Measurements from ENCODE around the gene FBXO2.

FBXO2 gene

DNA sequence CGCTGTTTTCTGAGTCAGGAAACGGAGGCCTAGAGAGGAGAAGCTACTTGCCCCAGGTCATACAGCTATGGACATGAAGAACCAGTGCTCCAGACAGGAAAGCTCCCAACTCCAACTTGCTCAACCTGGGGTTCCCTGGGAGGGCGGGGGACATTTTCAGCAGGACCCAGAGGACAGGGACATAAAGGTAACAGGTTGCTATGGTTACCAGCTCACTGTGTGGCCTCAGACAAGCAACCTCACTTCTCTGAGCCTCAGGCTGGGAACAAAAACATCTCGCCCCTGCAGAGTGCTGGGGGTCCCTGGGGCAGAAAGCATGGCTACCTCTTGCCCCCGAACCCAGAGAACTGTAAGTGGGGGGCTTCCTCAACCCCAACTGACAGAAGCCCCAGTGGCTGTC is 16.1 kb downstream of the FBXO2 start:
- no peak for TF ChIP-seq CTCF (IDR thresholded peaks at IDR 0.05; ENCODE audit: control insufficient read depth, insufficient read depth, low read depth, low read length, missing control alignments)
- DNase-seq (ENCODE audit: low read depth) = no peak

DNA sequence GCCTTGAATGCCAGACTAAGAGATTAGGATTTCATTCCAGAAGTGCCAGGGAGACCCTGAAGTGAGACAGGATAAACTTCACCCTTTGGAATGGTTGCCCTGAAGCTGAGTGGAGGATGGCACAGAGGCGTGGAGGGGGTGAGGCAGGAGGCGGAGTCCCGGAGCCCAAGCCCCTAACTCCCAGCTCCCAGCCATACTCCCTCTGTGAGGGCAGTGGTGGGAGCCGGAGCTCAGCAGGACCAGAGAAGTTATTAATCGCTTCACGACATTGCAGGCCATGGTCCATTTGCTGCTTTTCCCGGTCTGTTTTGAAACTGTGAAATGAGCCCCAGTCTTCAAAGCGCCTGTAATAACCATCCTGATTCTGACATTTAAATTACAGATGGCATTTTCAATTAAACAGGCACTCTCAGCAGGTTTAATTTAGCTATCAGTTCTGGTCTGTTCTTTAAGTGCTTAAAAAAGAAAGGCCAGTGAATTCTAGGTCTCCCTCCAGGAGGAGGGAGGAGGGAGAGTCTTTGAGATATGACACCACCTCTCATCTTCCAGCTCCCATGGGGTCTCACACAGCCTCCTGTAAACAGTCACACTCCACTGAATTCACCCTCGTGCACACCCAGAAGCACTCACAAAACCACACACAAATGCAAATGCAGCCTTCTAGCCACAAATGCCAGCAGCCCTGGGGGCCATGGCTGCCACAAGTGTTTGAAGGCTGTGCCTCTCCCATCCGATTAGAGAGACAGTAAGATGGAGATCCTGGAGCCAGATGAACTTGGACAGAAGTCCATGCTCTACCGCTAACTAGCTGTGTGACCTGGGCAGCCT is 19.6 kb downstream of the FBXO2 start:
- DNase-seq (ENCODE audit: low read depth) = no peak
- no peak overlapping the region for H3K4me3 ChIP-seq (ENCODE audit: control insufficient read depth, low read depth, low read length)
- TF ChIP-seq CTCF (IDR thresholded peaks at IDR 0.05; ENCODE audit: control insufficient read depth, insufficient read depth, low read depth, low read length, missing control alignments) = no peak

More for the DNA sequence above, 16.1 kb downstream of the FBXO2 start:
- no peak overlapping the region for H3K4me3 ChIP-seq (ENCODE audit: control insufficient read depth, low read depth, low read length)

DNA sequence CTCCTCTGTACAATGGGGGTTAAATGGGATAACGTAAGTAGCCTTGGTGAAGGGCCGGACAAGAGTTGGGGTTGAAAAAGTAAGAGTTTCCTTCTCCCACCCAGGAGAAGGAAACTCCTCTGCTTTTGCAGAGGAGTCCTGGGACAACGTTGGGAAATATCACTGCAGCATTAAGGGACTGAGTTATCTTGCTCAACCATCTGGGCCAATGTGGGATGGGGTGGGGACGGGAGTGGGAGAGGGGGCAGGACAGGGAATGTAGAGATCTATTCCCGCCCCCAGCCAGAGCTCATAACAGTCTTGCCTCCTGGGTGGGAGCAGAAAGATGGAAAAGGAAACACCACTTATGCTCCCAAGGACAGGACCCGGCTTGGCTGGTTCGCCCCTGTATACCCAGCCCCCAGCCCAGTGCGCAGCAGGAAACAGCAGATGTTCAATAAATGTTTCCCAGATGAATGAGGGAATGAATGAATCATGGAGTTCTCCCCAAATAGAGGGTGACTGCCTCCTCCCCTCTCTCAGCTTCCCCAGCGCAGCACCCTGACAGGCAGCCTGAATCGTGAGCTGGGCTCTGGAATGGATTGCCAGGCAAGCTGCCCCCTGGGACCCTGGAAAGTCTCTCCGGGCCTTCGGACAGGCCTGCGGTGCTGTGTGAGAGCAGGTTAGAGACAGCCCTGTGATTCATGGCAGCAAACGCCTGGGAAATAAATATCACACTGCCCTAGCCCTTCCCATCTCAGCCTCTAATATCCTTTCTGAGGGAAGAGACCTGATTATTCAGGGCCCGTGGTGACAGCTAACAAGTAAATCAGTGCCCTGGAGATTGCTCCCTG is 24.8 kb downstream of the FBXO2 start:
- TF ChIP-seq CTCF (IDR thresholded peaks at IDR 0.05; ENCODE audit: control insufficient read depth, insufficient read depth, low read depth, low read length, missing control alignments) = no peak
- no peak for DNase-seq (ENCODE audit: low read depth)
- H3K4me3 ChIP-seq (ENCODE audit: control insufficient read depth, low read depth, low read length) = no peak overlapping the region

- no peak overlapping the region for H3K4me3 ChIP-seq (ENCODE audit: control insufficient read depth, low read depth, low read length)
- no peak for DNase-seq (ENCODE audit: low read depth)
- TF ChIP-seq CTCF (IDR thresholded peaks at IDR 0.05; ENCODE audit: control insufficient read depth, insufficient read depth, low read depth, low read length, missing control alignments) = no peak
These were observed 25.5 kb downstream of the FBXO2 start for GRCh38 chr1:11628767-11629166.

DNA sequence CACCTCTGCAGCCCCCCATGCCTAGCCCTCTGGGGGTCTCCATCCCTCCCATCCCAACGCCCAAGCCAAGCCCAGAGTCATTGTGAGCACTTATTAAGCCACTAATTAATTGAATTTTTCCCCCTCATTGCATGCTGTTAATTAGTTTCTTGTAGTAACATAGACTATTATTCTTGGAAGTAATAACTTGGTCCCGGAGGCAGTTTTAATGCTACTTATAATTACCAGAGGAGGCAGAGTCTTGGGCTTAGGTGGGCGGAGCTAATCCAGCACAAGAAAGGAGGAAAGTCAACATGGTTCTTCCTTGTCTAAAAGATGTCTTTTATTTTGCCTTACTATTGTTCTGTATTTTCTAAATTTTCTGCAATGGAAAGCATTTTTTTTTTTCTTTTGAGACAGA is 27.7 kb downstream of the FBXO2 start:
- no peak for TF ChIP-seq CTCF (IDR thresholded peaks at IDR 0.05; ENCODE audit: control insufficient read depth, insufficient read depth, low read depth, low read length, missing control alignments)
- H3K4me3 ChIP-seq (ENCODE audit: control insufficient read depth, low read depth, low read length) = no peak overlapping the region
- no peak for DNase-seq (ENCODE audit: low read depth)

- no peak for DNase-seq (ENCODE audit: low read depth)
- no peak overlapping the region for H3K4me3 ChIP-seq (ENCODE audit: control insufficient read depth, low read depth, low read length)
- TF ChIP-seq CTCF (IDR thresholded peaks at IDR 0.05; ENCODE audit: control insufficient read depth, insufficient read depth, low read depth, low read length, missing control alignments) = no peak
These were observed 30.5 kb downstream of the FBXO2 start for GRCh38 chr1:11623702-11624101.
